ENCODE results near the gene HIP1.
"Not testable (repeated sequence)": the region's sequence is repeated elsewhere in the genome, so short reads cannot be mapped to it uniquely, and the experiment has no call there.

HIP1 gene

DNA sequence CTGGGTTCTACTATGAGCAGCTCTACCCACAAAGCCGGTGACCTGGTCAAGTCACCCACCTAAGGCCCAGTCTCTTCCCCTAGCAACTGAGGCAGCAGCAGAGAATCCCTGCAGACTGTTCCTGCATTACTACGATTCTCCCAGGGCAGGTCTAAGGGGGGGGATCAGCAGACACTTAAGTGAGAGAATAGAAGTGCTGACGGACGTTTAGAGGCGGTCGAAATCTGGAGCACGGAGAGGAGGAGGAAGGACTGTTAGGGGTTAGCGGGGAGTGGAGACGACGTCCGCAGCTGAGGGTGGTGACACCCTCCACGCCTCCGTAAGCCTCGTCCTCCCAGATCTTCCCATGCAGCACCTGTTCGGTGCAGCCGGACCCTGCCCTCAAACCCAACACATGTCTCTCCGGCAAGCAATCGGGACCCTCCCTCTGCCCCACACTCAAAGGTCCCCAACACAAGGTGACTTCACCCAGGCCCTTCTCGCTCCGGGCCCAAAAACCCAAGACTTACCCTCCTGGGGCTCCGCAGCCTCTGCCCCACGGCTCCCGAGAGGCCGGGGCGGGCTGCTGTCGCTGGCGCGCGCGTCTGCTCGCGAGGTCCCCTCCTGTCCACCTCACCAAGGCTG, 253.3 kb downstream of the HIP1 start:
- DNase-seq (ENCODE audit: low read depth) = not testable (repeated sequence)

More for the DNA sequence above, 253.3 kb downstream of the HIP1 start:
- peak overlapping the region; percentile 60 for H3K4me3 ChIP-seq (ENCODE audit: control insufficient read depth, low read depth, low read length)

All from AG09309 (cell line).